ENCODE data around the gene EZR.

- no peak for TF ChIP-seq TEAD4 (IDR thresholded peaks at IDR 0.05; ENCODE audit: low read length)
- peak; percentile 94 for TF ChIP-seq TEAD4 (CRISPR knock-in tag; IDR thresholded peaks at IDR 0.05; ENCODE audit: borderline replicate concordance)
- TF ChIP-seq, protein P1, sequence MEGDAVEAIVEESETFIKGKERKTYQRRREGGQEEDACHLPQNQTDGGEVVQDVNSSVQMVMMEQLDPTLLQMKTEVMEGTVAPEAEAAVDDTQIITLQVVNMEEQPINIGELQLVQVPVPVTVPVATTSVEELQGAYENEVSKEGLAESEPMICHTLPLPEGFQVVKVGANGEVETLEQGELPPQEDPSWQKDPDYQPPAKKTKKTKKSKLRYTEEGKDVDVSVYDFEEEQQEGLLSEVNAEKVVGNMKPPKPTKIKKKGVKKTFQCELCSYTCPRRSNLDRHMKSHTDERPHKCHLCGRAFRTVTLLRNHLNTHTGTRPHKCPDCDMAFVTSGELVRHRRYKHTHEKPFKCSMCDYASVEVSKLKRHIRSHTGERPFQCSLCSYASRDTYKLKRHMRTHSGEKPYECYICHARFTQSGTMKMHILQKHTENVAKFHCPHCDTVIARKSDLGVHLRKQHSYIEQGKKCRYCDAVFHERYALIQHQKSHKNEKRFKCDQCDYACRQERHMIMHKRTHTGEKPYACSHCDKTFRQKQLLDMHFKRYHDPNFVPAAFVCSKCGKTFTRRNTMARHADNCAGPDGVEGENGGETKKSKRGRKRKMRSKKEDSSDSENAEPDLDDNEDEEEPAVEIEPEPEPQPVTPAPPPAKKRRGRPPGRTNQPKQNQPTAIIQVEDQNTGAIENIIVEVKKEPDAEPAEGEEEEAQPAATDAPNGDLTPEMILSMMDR (IDR thresholded peaks at IDR 0.05 in 2 of 3, conservative IDR thresholded peaks at IDR 0.05 in 1 of 3; ENCODE audit: insufficient read depth in 2 of 3, low read depth in 1 of 3, low read length in 3 of 3) = no peak
- TF ChIP-seq ZNF253 (CRISPR knock-in tag; conservative IDR thresholded peaks at IDR 0.05) = no peak
- TF ChIP-seq MNT (conservative IDR thresholded peaks at IDR 0.05) = peak; percentile 66 to 85
- TF ChIP-seq SMAD3 (CRISPR knock-in tag; conservative IDR thresholded peaks at IDR 0.05) = no peak
- TF ChIP-seq XRCC4 (IDR thresholded peaks at IDR 0.05; ENCODE audit: extremely low read depth, insufficient read depth, insufficient read length) = no peak
- TF ChIP-seq MYC (IDR thresholded peaks at IDR 0.05; ENCODE audit: low read depth, low read length) = peak; percentile 78
- peak; percentile 52; the same call in 1 of the 2 replicates for TF ChIP-seq MYC (CRISPR knock-in tag; IDR thresholded peaks at IDR 0.05; ENCODE audit: borderline replicate concordance, low read depth)
- no peak for TF ChIP-seq GATA2 (CRISPR knock-in tag; IDR thresholded peaks at IDR 0.05)
- no peak for TF ChIP-seq NFE2L1 (tag; IDR thresholded peaks at IDR 0.05; ENCODE audit: borderline replicate concordance, low read depth)
- TF ChIP-seq TAF1 (IDR thresholded peaks at IDR 0.05; ENCODE audit: control insufficient read depth, extremely low read depth, insufficient read depth, low read length, severe bottlenecking) = peak; percentile 95
- TF ChIP-seq HCFC1 (IDR thresholded peaks at IDR 0.05; ENCODE audit: low read depth, low read length) = peak; percentile 64; the same call in 1 of the 2 replicates
- peak; percentile 74 for TF ChIP-seq ZBTB1 (CRISPR knock-in tag; IDR thresholded peaks at IDR 0.05; ENCODE audit: borderline replicate concordance, low read depth)
These were observed at the start of gene EZR for GRCh38 chr6:158819213-158819976.
